A549 (cell line): ENCODE results near the gene TMOD1. TPM values are rescaled to one million over a fixed set of nuclear protein-coding genes. Genes with fewer than 3 reads are reported as not detected.

Source experiments
- ATAC-seq, 2 experiments: fragments of 200-7000 bp in 1 of 2; fragments of >200 bp in 1 of 2; cut with Nextera tagmentation in 1 of 2; cut with Tn5 transposase in 1 of 2; 3 replicates each; pipeline versions ENCODE4 v1.8.0 to v1.9.1; 2018 to 2020; ENCODE audit warnings: mild to moderate bottlenecking in 1 of 2, moderate library complexity in 1 of 2
- CTCF ChIA-PET: fragments of 300-600 bp; sonication (Branson Sonifier 250); formaldehyde crosslinking; extraction: SDS; loops from one replicate; lab custom pipeline; 2021; ENCODE audit warnings: antibody characterized with exemption, inconsistent platforms; lab: Yijun Ruan, JAX
- POLR2A ChIA-PET: fragments of 350-600 bp; formaldehyde crosslinking; extraction: SDS; loops from one replicate; lab custom pipeline; 2021; ENCODE audit warnings: antibody characterized with exemption, inconsistent platforms; lab: Yijun Ruan, JAX
- DNase-seq, 2 experiments: peaks; one replicate each; pipeline versions ENCODE4 v3.0.0 to v3.0.0-alpha.2; 2011 to 2016; ENCODE audit warnings: low read depth in 1 of 2, low spot score in 1 of 2
- FAIRE-seq: peaks from 2 replicates; lab custom pipeline; 2011; peaks lifted over from hg19 to GRCh38; lab: Jason Lieb, UNC
- H3K27ac ChIP-seq, 2 experiments: fragments of >200 bp; sonication (Bioruptor Twin); formaldehyde crosslinking; 3 replicates each; pipeline ENCODE4 v1.5.1; 2016 to 2017
- H3K4me1 ChIP-seq: fragments of >200 bp; sonication (Bioruptor Twin); formaldehyde crosslinking; 3 replicates; pipeline ENCODE4 v1.6.1; 2016
- H3K4me2 ChIP-seq: fragments of >200 bp; sonication (Bioruptor Twin); formaldehyde crosslinking; 3 replicates; pipeline ENCODE4 v1.6.1; 2016
- H3K4me3 ChIP-seq: fragments of >200 bp; sonication (Bioruptor Twin); formaldehyde crosslinking; 3 replicates; pipeline ENCODE4 v1.5.1; 2016
- H3K9me3 ChIP-seq: fragments of >200 bp; sonication (Bioruptor Twin); formaldehyde crosslinking; 3 replicates; pipeline ENCODE4 v1.6.1; 2016
- CBX8 ChIP-seq: fragments of 200-600 bp; sonication (generic); IDR thresholded peaks from 2 replicates; pipeline ENCODE4 v1.6.1; 2016
- CHD2 ChIP-seq: fragments of 150-350 bp; IDR thresholded peaks from 2 replicates; pipeline ENCODE4 v1.6.1; 2014; ENCODE audit warnings: low read length; ENCODE audit not compliant: partially characterized antibody
- HDAC2 ChIP-seq: fragments of 200-600 bp; sonication (generic); IDR thresholded peaks from 2 replicates; pipeline ENCODE4 v1.6.1; 2016
- HES2 ChIP-seq: fragments of >200 bp; sonication (Bioruptor Twin); formaldehyde crosslinking; IDR thresholded peaks from 2 replicates; pipeline ENCODE4 v1.6.1; 2016
- HEYL ChIP-seq: fragments of 250-450 bp; sonication (Bioruptor Pico); IDR thresholded peaks from 2 replicates; pipeline ENCODE4 v1.8.0; 2021; ENCODE audit warnings: mild to moderate bottlenecking, moderate library complexity
- HMGXB4 ChIP-seq: fragments of 250-450 bp; sonication (Bioruptor Pico); IDR thresholded peaks from 2 replicates; pipeline ENCODE4 v1.5.0; 2021; ENCODE audit warnings: mild to moderate bottlenecking, moderate library complexity, borderline replicate concordance
- HOXB13 ChIP-seq: fragments of 250-450 bp; sonication (Bioruptor Pico); IDR thresholded peaks from 2 replicates; pipeline ENCODE4 v1.5.0; 2020; ENCODE audit warnings: low read depth, mild to moderate bottlenecking, moderate library complexity
- HOXB5 ChIP-seq: fragments of 250-450 bp; sonication (Bioruptor Pico); IDR thresholded peaks from 2 replicates; pipeline ENCODE4 v1.5.0; 2020; ENCODE audit warnings: mild to moderate bottlenecking, moderate library complexity
- MAFK ChIP-seq: fragments of 450-650 bp; IDR thresholded peaks from 2 replicates; pipeline ENCODE4 v1.6.1; 2014; ENCODE audit not compliant: partially characterized antibody
- NR3C1 ChIP-seq: fragments of >200 bp; sonication (Bioruptor Twin); formaldehyde crosslinking; IDR thresholded peaks from 3 replicates; pipeline ENCODE4 v1.6.1; 2017
- PHF8 ChIP-seq: fragments of 200-600 bp; sonication (generic); IDR thresholded peaks from 2 replicates; pipeline ENCODE4 v1.6.1; 2016; ENCODE audit warnings: low read depth, mild to moderate bottlenecking, antibody characterized with exemption, moderate library complexity, borderline replicate concordance
- POLR2A ChIP-seq: IDR thresholded peaks from 2 replicates; pipeline ENCODE4 v1.6.1; 2012; ENCODE audit warnings: mild to moderate bottlenecking, low read length
- RCOR1 ChIP-seq: fragments of 150-350 bp; IDR thresholded peaks from 2 replicates; pipeline ENCODE4 v1.6.1; 2014; ENCODE audit warnings: antibody characterized with exemption, low read length, low read depth
- SREBF2 ChIP-seq: fragments of 450-650 bp; IDR thresholded peaks from 2 replicates; pipeline ENCODE4 v1.6.1; 2014; ENCODE audit warnings: mild to moderate bottlenecking, moderate library complexity
- TFCP2L1 ChIP-seq: fragments of 250-450 bp; sonication (Bioruptor Pico); IDR thresholded peaks from 2 replicates; pipeline ENCODE4 v1.5.0; 2021; ENCODE audit warnings: mild to moderate bottlenecking
- ZC3H11A ChIP-seq: fragments of 450-650 bp; IDR thresholded peaks from 2 replicates; pipeline ENCODE4 v1.6.1; 2014; ENCODE audit warnings: antibody characterized with exemption, mild to moderate bottlenecking
- ZNF302 ChIP-seq: fragments of 250-450 bp; sonication (Bioruptor Pico); IDR thresholded peaks from 2 replicates; pipeline ENCODE4 v1.9.0; 2021; ENCODE audit warnings: inconsistent platforms, mild to moderate bottlenecking, moderate library complexity
- WGBS: methylation state at CpG from one replicate; pipeline ENCODE4 v1.1.6; 2017; ENCODE audit errors: missing lambda C conversion rate; 5-methylcytosine and 5-hydroxymethylcytosine counted together
- polyA plus RNA-seq, 4 experiments: library from polyadenylated mRNA; depleted of rRNA in 3 of 4; stranded (reverse); fragments of >200 nt; fragmentation: RNase III in 1 of 4; extraction: RNeasy Plus Mini Kit Qiagen cat#74134 plus additional on column Dnase treatment in 1 of 4; gene quantifications; 2 replicates in 3 of 4; 3 replicates in 1 of 4; pipeline ENCODE4 v1.2.3, GENCODE V29; 2011 to 2017
- TF ChIP-seq, protein P1 (sequence below): fragments of 150-350 bp; IDR thresholded peaks from 2 replicates; pipeline ENCODE4 v1.6.1; 2014; ENCODE audit warnings: low read depth, mild to moderate bottlenecking, low read length
- TF ChIP-seq, protein P2 (sequence below): fragments of >200 bp; sonication (Bioruptor Twin); formaldehyde crosslinking; IDR thresholded peaks from 3 replicates; pipeline ENCODE4 v1.6.1; 2016
- TF ChIP-seq, protein P3 (sequence below): IDR thresholded peaks from 2 replicates; pipeline ENCODE4 v1.6.1; 2012
- TF ChIP-seq, protein P4 (sequence below): IDR thresholded peaks from 2 replicates; pipeline ENCODE4 v1.6.1; 2012

TMOD1 gene
- polyA plus RNA-seq, 2 of the 4 experiments (the other 2 are of a cell fraction): 0.28 to 0.80 TPM

DNA sequence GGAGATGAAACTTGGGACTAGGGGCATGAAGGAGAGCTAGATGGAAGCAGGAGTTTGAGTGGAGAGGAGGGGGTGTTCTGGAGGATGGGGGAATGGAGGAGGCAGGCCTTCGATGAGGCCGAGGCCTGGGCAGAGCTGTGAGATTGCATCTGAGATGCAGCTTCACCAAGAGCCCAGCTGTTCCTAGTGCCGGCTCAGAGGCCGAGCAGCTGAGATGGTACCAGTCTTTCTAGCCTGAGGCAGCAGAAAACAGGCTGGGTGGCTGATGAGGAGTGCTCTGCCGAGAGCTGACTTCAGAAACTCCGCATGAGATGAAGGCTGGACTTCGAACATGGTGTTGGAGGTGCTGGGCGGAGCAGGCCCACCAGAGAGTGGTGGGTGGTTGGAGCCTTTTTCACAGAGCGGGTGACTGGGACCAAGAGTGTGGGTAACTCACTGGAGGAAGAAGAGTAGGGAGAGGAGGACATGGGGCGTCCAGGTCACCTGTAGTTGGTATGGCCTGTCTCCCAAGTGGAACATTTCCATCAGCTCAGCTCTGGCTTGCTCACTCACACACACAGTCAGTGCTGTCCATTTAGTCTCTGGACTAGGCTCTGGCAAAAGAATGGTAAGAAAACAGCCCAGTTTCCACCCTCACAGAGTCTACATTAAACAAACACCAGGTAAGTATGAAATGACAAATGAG lies 54.7 kb downstream of the TMOD1 start:
- no peaks in the 10 kb centered on the region for H3K4me1 ChIP-seq

GRCh38 chr9:97556721-97557605 lies 55.5 kb downstream of the TMOD1 start:
- FAIRE-seq: no peak
- CTCF ChIA-PET: interaction anchor here (0.6 to 2.8 kb wide), 3 partner anchors 41 to 89 kb away, joined by 3 to 9 read pairs (median 6); no protein-coding TSS in a partner anchor

More for the DNA sequence above, 54.7 kb downstream of the TMOD1 start:
- H3K4me3 ChIP-seq: no peak overlapping the region
- no peak overlapping the region for H3K4me2 ChIP-seq
- TF ChIP-seq HES2 (no peak), HEYL (CRISPR knock-in tag) (no peak), PHF8 (no peak), MAFK (no peak), CBX8 (no peak), NR3C1 (no peak), POLR2A (no peak), CHD2 (no peak), SREBF2 (no peak), ZC3H11A (no peak), TFCP2L1 (CRISPR knock-in tag) (no peak), RCOR1 (no peak), HMGXB4 (CRISPR knock-in tag) (no peak), HOXB5 (CRISPR knock-in tag) (no peak)
- TF ChIP-seq, protein P1, sequence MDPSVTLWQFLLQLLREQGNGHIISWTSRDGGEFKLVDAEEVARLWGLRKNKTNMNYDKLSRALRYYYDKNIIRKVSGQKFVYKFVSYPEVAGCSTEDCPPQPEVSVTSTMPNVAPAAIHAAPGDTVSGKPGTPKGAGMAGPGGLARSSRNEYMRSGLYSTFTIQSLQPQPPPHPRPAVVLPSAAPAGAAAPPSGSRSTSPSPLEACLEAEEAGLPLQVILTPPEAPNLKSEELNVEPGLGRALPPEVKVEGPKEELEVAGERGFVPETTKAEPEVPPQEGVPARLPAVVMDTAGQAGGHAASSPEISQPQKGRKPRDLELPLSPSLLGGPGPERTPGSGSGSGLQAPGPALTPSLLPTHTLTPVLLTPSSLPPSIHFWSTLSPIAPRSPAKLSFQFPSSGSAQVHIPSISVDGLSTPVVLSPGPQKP: no peak
- TF ChIP-seq, protein P2, sequence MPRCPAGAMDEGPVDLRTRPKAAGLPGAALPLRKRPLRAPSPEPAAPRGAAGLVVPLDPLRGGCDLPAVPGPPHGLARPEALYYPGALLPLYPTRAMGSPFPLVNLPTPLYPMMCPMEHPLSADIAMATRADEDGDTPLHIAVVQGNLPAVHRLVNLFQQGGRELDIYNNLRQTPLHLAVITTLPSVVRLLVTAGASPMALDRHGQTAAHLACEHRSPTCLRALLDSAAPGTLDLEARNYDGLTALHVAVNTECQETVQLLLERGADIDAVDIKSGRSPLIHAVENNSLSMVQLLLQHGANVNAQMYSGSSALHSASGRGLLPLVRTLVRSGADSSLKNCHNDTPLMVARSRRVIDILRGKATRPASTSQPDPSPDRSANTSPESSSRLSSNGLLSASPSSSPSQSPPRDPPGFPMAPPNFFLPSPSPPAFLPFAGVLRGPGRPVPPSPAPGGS: no peak
- TF ChIP-seq, protein P3, sequence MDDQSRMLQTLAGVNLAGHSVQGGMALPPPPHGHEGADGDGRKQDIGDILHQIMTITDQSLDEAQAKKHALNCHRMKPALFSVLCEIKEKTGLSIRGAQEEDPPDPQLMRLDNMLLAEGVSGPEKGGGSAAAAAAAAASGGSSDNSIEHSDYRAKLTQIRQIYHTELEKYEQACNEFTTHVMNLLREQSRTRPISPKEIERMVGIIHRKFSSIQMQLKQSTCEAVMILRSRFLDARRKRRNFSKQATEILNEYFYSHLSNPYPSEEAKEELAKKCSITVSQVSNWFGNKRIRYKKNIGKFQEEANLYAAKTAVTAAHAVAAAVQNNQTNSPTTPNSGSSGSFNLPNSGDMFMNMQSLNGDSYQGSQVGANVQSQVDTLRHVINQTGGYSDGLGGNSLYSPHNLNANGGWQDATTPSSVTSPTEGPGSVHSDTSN: no peak
- ATAC-seq: no peak
- FAIRE-seq: no peak
- DNase-seq: no peak
- no peaks in the 10 kb centered on the region for H3K9me3 ChIP-seq
- ChIA-PET POLR2A (no interaction called here), CTCF (interaction anchor here (1.0 to 2.8 kb wide), 2 partner anchors 88 to 142 kb away, joined by 3 to 9 read pairs; no protein-coding TSS in a partner anchor)
- H3K27ac ChIP-seq: no peak overlapping the region
- WGBS: 78% methylated on average over 10 of the region's 10 CpGs

More at GRCh38 chr9:97556721-97557605, 55.5 kb downstream of the TMOD1 start:
- Histone ChIP-seq H3K4me1 (no peaks in the 10 kb centered on the region), H3K9me3 (no peaks in the 10 kb centered on the region), H3K4me3 (no peak overlapping the region), H3K4me2 (no peak overlapping the region), H3K27ac (no peak overlapping the region)
- ATAC-seq (peak in 1 of 2 experiments; percentile 32; a peak in 1 of 6 replicates), DNase-seq (no peak)
- 75% methylated on average over 12 of the region's 15 CpGs for WGBS
- POLR2A ChIA-PET: no interaction called here
- TF ChIP-seq, protein P2: no peak
- TF ChIP-seq, protein P4, sequence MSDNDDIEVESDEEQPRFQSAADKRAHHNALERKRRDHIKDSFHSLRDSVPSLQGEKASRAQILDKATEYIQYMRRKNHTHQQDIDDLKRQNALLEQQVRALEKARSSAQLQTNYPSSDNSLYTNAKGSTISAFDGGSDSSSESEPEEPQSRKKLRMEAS: no peak
- TF ChIP-seq HOXB13 (no peak), ZNF302 (no peak), HMGXB4 (CRISPR knock-in tag) (no peak), NR3C1 (no peak), HDAC2 (no peak), HES2 (no peak), HEYL (CRISPR knock-in tag) (no peak)
